Upper lobe of left lung (tissue), 4 donors: Measurements from ENCODE around the gene ACACB.

ENCODE experiments used
- POLR2AphosphoS5 ChIP-seq, 2 donors: sonication (generic); formaldehyde crosslinking; IDR thresholded peaks; one replicate each; pipeline ENCODE4 v1.5.1; 2017; ENCODE audit warnings: antibody characterized with exemption in 2 of 2
- TF ChIP-seq, protein P1 (sequence below), 6 experiments: fragments of 450-650 bp in 4 of 6; fragments of 200-600 bp in 2 of 6; sonication (generic) in 2 of 6; IDR thresholded peaks; one replicate each; pipeline ENCODE4 v1.5.1; 2016 to 2019; ENCODE audit warnings: antibody characterized with exemption in 6 of 6

GRCh38 chr12:109089683-109090082 is 26.7 kb upstream of the ACACB start:
- TF ChIP-seq, protein P1, sequence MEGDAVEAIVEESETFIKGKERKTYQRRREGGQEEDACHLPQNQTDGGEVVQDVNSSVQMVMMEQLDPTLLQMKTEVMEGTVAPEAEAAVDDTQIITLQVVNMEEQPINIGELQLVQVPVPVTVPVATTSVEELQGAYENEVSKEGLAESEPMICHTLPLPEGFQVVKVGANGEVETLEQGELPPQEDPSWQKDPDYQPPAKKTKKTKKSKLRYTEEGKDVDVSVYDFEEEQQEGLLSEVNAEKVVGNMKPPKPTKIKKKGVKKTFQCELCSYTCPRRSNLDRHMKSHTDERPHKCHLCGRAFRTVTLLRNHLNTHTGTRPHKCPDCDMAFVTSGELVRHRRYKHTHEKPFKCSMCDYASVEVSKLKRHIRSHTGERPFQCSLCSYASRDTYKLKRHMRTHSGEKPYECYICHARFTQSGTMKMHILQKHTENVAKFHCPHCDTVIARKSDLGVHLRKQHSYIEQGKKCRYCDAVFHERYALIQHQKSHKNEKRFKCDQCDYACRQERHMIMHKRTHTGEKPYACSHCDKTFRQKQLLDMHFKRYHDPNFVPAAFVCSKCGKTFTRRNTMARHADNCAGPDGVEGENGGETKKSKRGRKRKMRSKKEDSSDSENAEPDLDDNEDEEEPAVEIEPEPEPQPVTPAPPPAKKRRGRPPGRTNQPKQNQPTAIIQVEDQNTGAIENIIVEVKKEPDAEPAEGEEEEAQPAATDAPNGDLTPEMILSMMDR (IDR thresholded peaks at IDR 0.05), result no peak
- TF ChIP-seq POLR2AphosphoS5 (IDR thresholded peaks at IDR 0.05), result no peak
